ENCODE results near the gene GPR61.

The GPR61 gene

DNA sequence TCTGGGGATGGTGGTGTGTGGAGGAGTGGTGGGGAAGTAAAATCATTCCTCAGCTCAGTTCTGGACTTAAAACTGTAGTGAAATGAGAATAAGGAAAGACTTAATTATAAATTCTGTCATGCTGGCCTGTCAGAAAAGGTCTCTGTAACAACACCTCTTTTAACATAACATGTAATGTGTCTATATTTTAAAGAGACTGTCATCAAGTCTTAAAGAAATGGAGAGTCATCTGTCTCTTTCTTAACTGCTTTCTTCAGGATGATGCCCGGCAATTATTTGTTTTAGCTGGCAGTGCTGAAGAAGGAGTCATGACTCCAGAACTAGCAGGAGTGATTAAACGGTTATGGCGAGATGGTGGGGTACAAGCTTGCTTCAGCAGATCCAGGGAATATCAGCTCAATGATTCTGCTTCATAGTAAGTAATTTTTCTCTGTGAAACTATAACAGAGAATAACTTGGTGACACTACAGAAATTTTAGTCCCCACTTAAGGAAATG, 39.3 kb downstream of the GPR61 start:
- DNase-seq: no peak

DNA sequence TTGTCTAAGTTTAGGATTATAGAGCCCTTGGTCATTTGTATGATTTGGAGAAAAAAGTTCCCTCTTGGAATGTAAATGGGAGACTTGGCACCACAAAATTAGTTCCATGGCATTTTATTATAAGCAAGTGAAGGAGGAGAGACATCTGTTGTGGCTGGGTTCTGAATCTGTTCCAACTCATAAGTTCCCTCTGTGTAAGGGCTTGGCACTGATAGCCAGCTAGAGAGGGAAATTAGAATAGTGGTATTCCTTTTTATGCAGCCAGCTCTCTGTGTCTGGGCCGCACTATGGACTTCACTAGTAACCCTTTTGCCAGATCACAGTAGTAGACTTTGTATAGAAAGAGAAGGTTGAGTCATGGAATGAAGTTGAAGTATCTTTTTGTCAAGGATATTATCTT, 39.8 kb downstream of the GPR61 start:
- no peak for DNase-seq

GRCh38 chr1:109582021-109582420, 42.3 kb downstream of the GPR61 start:
- DNase-seq: no peak

- no peak for DNase-seq
These were observed 45.1 kb downstream of the GPR61 start for GRCh38 chr1:109584766-109585165.

DNA sequence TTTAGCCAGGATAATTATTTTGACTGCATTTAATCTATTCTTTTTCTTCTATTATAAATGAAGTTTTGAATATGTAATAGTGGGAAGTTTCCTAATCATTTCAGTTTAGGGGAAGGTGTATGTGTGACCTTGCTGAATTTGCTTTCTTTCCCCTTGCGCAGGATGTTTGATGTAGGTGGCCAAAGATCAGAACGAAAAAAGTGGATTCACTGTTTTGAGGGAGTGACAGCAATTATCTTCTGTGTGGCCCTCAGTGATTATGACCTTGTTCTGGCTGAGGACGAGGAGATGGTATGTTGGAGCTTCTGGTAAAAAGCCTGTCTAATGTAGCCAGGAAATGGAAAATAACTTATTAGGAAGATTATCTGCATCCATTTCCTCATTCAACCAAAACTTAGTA, 46.4 kb downstream of the GPR61 start:
- no peak for DNase-seq

DNA sequence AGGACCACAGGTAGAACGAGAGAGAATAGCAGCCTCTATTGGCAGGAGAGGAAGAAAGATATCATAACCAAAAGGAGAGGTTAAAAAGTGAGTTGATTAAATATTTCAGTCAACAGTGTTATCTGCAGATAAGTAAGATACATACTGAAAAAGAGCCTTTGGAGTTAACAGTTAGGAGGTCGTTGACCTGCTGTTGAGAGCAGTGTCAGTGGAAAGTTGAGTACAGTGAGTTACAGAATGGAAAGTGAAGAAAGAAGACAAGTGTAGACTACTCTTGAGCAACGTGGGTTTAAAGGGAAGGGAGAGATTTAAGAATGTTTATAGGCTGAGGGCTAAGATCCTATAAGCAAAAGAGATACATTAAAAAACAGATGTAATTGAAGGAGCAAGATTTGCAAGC, 49.5 kb downstream of the GPR61 start:
- no peak for DNase-seq

GRCh38 chr1:109589679-109590078, 50.0 kb downstream of the GPR61 start:
- DNase-seq: no peak

DNA sequence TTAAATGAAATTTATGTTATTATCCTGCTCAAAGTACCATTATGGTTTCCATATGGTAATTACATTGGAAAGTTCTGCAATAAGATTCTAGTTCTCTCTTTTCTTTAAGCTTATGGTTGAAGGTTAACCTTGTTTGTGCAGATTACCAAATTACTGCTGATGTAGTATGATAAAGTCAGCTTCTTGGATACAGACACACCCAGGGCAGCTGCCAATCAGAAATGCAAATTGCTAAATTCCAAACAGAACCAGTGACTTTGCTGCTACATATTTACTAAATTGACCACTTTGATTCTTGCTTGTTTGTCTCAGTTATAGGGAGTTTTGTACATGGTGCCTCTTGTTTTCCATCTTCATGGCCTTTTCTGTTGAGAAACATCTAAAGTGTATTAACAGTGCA, 53.2 kb downstream of the GPR61 start:
- no peak for DNase-seq

DNA sequence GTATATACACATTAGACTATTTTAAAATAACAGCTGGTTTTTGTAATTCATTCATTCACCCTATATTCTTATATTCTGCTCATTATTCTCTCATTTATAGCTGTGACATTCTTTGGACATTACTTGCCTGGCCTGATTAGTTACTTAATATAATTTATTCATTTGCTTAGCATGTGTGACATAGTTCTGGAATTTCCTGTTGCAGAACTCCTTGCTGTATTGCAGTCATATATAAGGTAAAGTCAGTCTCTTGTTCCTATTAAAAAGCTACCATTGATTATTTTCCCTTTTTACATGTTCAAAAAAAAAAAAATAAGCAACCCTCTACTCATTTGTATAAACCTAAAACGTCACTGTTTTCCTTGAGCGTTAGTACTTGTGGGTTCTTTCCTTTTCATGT, 55.9 kb downstream of the GPR61 start:
- DNase-seq: no peak
